Lung (tissue), 10 donors: ENCODE data around the gene POTEF. TPM values are rescaled to one million over a fixed set of nuclear protein-coding genes. Genes with fewer than 3 reads are reported as not detected.
A peak's percentile ranks its signal among the peaks of the same experiment; 100 is the strongest.
"Not testable (repeated sequence)": the region's sequence is repeated elsewhere in the genome, so short reads cannot be mapped to it uniquely, and the experiment has no call there.

Source experiments
- ATAC-seq: fragments of 200-7000 bp; cut with Tn5 transposase; one replicate; pipeline ENCODE4 v1.9.1; 2020; ENCODE audit warnings: moderate number of reproducible peaks; ENCODE audit not compliant: insufficient read depth, low FRiP score
- DNase-seq, 3 donors: peaks; one replicate each; pipeline ENCODE4 v3.0.0-alpha.2; 2013 to 2017
- H3K27ac ChIP-seq, 2 donors: one replicate each; pipeline ENCODE4 v1.5.1; 2013; ENCODE audit warnings: mild to moderate bottlenecking in 2 of 2, moderate library complexity in 2 of 2, control low read depth in 1 of 2, inconsistent platforms in 1 of 2, low read depth in 1 of 2, low read length in 1 of 2
- H3K27me3 ChIP-seq, 3 donors: one replicate each; pipeline ENCODE4 v1.5.1; 2013; ENCODE audit warnings: low read length in 2 of 3; ENCODE audit not compliant: control insufficient read depth in 3 of 3, insufficient read depth in 3 of 3
- H3K36me3 ChIP-seq, 4 donors: one replicate each; pipeline ENCODE4 v1.5.1; 2013; ENCODE audit warnings: low read length in 4 of 4, mild to moderate bottlenecking in 1 of 4, moderate library complexity in 1 of 4; ENCODE audit not compliant: control insufficient read depth in 4 of 4, insufficient read depth in 4 of 4
- H3K4me1 ChIP-seq, 5 donors: one replicate each; pipeline ENCODE4 v1.5.1; 2013; ENCODE audit warnings: low read length in 5 of 5, mild to moderate bottlenecking in 2 of 5, moderate library complexity in 1 of 5; ENCODE audit not compliant: control insufficient read depth in 5 of 5, insufficient read depth in 5 of 5
- H3K4me3 ChIP-seq: one replicate; pipeline ENCODE4 v1.5.1; 2013; ENCODE audit warnings: mild to moderate bottlenecking, control low read depth, moderate library complexity
- H3K9ac ChIP-seq, 2 donors: one replicate each; pipeline ENCODE4 v1.5.1; 2013; ENCODE audit warnings: low read length in 2 of 2, control low read depth in 1 of 2; ENCODE audit not compliant: insufficient read depth in 1 of 2
- H3K9me3 ChIP-seq, 4 donors: one replicate each; pipeline ENCODE4 v1.5.1; 2013; ENCODE audit warnings: low read length in 3 of 4, mild to moderate bottlenecking in 1 of 4, moderate library complexity in 1 of 4; ENCODE audit not compliant: control insufficient read depth in 4 of 4, insufficient read depth in 3 of 4
- WGBS, 2 donors: extraction: QIAGEN DNeasy Blood & Tissue Kit; methylation state at CpG; one replicate each; pipeline ENCODE4 v1.1.7; 2013; 5-methylcytosine and 5-hydroxymethylcytosine counted together
- polyA plus RNA-seq, 2 donors: library from polyadenylated mRNA; stranded (reverse); fragments of 200-250 nt; gene quantifications; one replicate each; pipeline ENCODE4 v1.2.1, GENCODE V29; 2013
- total RNA-seq, 2 donors: library from RNA; depleted of rRNA in 1 of 2; stranded (reverse); fragments of >200 nt in 1 of 2; gene quantifications; one replicate each; pipeline ENCODE4 v1.2.1, GENCODE V29; 2014 to 2021
- donor health status: Bipolar disorder and iron deficiency.
- donor health status: healthy.
- donor health status: DM: yes; HTN: yes; CAD: no.

Gene POTEF
- total and polyA plus RNA-seq, 4 donors = 0.02 to 0.09 TPM; not detected in 2

DNA sequence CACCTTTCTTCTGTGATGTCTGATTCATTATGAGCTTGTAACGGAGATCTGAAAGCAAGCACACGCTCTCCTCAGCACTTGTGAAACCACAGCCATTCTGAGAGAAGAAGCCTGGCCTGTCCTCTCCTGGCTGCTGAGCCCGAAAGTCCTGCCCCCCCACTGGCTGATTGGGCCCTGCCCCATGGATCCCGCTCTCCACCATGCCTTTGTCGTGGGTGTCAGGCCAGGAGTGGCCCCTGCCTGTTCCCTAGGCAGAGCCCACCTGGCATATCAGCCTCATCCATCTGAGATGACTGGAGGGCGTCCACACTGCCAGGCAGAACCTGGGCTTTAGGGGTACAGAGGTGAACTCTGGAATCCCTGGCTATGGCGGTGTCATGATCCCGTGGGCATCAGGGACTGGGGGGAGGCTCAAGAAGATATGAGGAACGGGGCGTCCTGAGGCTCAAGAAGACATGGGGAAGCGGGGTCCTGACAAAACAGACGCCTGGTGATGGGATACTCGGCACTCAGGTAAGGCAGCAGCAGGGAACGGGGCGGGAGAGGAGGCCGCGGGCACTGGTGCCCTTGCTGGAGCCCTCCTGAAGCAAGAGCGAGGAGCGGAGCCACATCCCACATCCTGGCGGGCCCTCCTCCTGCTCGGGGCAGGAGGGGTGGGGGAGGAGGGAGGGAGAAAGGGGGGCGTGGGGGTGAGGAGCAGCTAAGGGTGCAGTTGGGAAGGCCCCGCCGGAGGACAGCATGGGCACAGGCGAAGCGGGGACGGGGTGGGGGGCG is 14.4 kb upstream of the POTEF start:
- not testable (repeated sequence) for H3K27ac ChIP-seq, H3K27me3 ChIP-seq, ATAC-seq, H3K36me3 ChIP-seq, H3K4me1 ChIP-seq, H3K4me3 ChIP-seq, H3K9ac ChIP-seq, H3K9me3 ChIP-seq
- WGBS, 2 donors = 37 to 40% methylated on average over 16 to 22 of the region's 28 CpGs
- DNase-seq = peak in 1 of 3 donors; percentile 21

DNA sequence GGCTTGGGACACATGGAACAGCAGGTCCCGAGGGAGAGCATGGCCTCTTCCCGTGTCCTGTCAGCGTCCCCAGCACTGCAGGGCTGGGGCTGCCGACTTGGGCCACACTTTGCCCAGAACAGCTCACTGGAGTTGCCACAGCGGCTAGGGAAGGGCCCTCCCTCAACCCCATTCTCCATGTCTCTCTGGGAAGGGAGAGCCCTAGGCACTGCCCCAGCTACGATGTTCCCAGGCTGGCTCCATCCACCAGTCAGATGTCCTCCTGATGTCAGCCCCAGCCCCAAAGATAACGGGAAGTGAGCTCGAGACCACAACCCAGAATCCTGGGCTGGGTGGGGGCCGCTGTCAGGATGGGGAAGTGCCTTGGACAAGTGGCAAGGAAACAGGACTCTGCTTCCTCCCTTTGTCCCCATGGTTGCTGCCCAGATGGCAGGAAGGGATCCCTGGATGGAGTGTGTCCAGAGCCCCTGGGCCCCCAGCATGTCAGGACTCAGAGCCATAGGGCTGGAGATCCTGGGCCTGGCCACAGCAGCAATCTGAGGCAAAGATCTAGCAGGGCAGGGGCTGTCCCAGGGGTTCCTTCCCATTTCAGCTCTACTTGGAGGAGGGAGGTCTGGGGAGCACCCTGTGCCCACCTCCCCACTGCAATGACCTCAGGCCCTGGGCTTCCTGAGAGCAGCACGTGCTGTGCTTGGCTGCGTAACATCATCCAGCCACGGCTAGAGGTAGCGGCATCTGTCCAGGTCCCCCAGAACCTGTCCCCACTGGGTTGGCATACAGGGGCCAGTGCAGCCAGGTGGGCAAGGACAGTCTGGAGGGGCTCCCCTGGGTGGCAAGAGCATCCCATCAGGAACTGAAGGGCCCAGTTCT is 13.6 kb upstream of the POTEF start:
- DNase-seq, H3K4me3 ChIP-seq, H3K36me3 ChIP-seq, H3K9me3 ChIP-seq, H3K9ac ChIP-seq, ATAC-seq, H3K27ac ChIP-seq, H3K4me1 ChIP-seq, H3K27me3 ChIP-seq: not testable (repeated sequence)
- WGBS, 2 donors = 74 to 80% methylated on average over 13 of the region's 13 CpGs

DNA sequence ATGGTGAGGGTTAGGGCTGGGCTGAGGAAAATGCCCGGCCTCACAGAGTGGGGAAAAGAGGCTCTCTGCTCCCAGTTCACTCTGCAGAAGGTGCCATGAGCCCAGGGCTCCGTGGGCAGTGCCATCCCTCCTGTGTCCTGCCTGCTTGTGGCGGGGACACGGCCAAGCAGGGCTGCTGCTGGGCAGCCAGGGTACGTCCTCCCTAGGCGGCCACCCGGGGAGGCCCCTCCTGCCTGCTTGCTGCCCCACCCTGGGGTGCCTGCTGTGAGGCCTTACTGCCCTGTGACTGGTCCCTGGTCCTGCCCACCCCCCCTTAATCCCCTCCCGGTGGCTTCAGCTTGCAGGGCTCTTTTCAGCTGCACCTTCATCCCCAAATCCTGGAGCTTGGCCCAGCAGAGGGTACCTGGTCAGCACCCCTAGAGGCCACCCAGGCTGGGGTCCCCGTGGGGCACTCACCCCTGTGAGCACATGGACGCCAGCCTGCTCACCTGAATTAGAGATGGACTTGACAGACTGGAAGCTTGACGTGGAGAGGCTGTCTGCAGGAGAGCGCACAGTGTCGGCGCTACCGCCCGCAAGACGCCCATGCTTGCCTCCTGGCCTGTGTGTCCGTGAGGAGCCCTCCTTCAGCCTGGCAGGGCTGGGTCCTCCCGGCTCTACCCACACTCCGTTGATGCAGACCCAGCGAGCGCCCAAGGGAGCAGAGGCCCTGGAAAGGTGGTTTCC is 12.8 kb upstream of the POTEF start:
- H3K9ac ChIP-seq, H3K36me3 ChIP-seq, H3K9me3 ChIP-seq, DNase-seq, H3K4me1 ChIP-seq, H3K27me3 ChIP-seq, H3K27ac ChIP-seq, H3K4me3 ChIP-seq, ATAC-seq: not testable (repeated sequence)
- WGBS, 2 donors = 89 to 90% methylated on average over 17 to 18 of the region's 22 CpGs

DNA sequence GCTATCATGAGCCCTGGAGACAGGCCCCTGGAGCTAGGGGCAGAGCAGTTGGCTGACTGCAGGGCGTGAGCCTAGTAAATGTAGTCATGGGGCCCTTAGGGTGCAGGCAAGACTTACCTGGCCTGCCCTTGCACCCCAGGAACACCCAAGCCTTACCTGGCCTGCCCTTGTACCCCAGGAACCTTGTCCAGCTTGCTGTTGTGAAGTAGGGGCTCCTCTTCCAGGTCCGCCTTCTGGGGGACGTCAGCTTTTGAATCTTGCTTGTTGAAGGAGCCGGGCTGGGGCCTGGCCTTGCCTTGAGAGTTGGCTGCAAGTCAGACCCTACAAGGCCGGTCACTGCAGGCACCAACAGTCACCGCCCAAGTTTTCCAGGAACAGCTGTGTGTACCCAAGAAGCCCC is 12.0 kb upstream of the POTEF start:
- not testable (repeated sequence) for H3K27ac ChIP-seq, H3K4me1 ChIP-seq, H3K9me3 ChIP-seq, DNase-seq, ATAC-seq, H3K36me3 ChIP-seq, H3K9ac ChIP-seq, H3K4me3 ChIP-seq, H3K27me3 ChIP-seq
- 93 to 97% methylated on average over 3 to 4 of the region's 6 CpGs for WGBS, 2 donors

- not testable (repeated sequence) for H3K9ac ChIP-seq, H3K36me3 ChIP-seq, DNase-seq, H3K9me3 ChIP-seq, H3K4me1 ChIP-seq, ATAC-seq, H3K27me3 ChIP-seq, H3K27ac ChIP-seq, H3K4me3 ChIP-seq
- WGBS, 2 donors = 85 to 87% methylated on average over 7 of the region's 7 CpGs
Observed at GRCh38 chr2:130140516-130140915, 11.5 kb upstream of the POTEF start.

- not testable (repeated sequence) for H3K9ac ChIP-seq, DNase-seq, H3K27ac ChIP-seq, H3K9me3 ChIP-seq, ATAC-seq, H3K27me3 ChIP-seq, H3K4me1 ChIP-seq, H3K4me3 ChIP-seq, H3K36me3 ChIP-seq
- WGBS, 2 donors = 85 to 90% methylated on average over 23 to 29 of the region's 30 CpGs
Observed at GRCh38 chr2:130139331-130140280, 10.6 kb upstream of the POTEF start.

GRCh38 chr2:130138841-130139251 is 9.8 kb upstream of the POTEF start:
- H3K27ac ChIP-seq, H3K36me3 ChIP-seq, H3K9ac ChIP-seq, DNase-seq, H3K4me1 ChIP-seq, H3K4me3 ChIP-seq, H3K9me3 ChIP-seq, ATAC-seq, H3K27me3 ChIP-seq: not testable (repeated sequence)
- WGBS, 2 donors = 82 to 90% methylated on average over 15 of the region's 15 CpGs
